H1 (cell line): ENCODE measurements around the gene QRICH1. TPM values are rescaled to one million over a fixed set of nuclear protein-coding genes. Genes with fewer than 3 reads are reported as not detected.

Source experiments
- CTCF ChIA-PET: fragments of 300-600 bp; sonication (Branson Sonifier 250); formaldehyde crosslinking; loops from one replicate; lab custom pipeline; 2021; ENCODE audit not compliant: partially characterized antibody; lab: Charles Lee
- POLR2A ChIA-PET: fragments of 300-600 bp; sonication (Branson Sonifier 250); formaldehyde crosslinking; loops from one replicate; lab custom pipeline; 2021; ENCODE audit warnings: inconsistent platforms; ENCODE audit not compliant: partially characterized antibody; lab: Charles Lee
- DNase-seq, 2 experiments: peaks; one replicate each; pipeline versions ENCODE4 v3.0.0 to v3.0.0-alpha.2; 2010 to 2022; ENCODE audit warnings: low spot score in 2 of 2, low read depth in 1 of 2, mixed read lengths in 1 of 2
- FAIRE-seq: peaks from 2 replicates; lab custom pipeline; 2011; peaks lifted over from hg19 to GRCh38; lab: Jason Lieb, UNC
- H2AFZ ChIP-seq: 2 replicates; pipeline ENCODE4 v1.8.1; 2012; ENCODE audit warnings: low read length, inconsistent platforms
- H2AK5ac ChIP-seq: 2 replicates; pipeline ENCODE4 v1.6.1; 2013; ENCODE audit warnings: low read depth, low read length
- H2BK120ac ChIP-seq: replicated peaks from 2 replicates; pipeline ENCODE3; 2013; ENCODE audit warnings: low read depth, low read length, inconsistent platforms
- H2BK12ac ChIP-seq: 2 replicates; pipeline ENCODE4 v1.6.1; 2013; ENCODE audit warnings: low read depth, low read length
- H2BK15ac ChIP-seq: 2 replicates; pipeline ENCODE4 v1.6.1; 2013; ENCODE audit warnings: low read length
- H2BK20ac ChIP-seq: 2 replicates; pipeline ENCODE4 v1.6.1; 2013; ENCODE audit warnings: low read length
- H2BK5ac ChIP-seq: 2 replicates; pipeline ENCODE4 v1.6.1; 2013; ENCODE audit warnings: low read depth, low read length
- H3K14ac ChIP-seq: 2 replicates; pipeline ENCODE4 v1.6.1; 2013; ENCODE audit warnings: inconsistent platforms; ENCODE audit not compliant: insufficient read length
- H3K18ac ChIP-seq: 2 replicates; pipeline ENCODE4 v1.6.1; 2013; ENCODE audit warnings: low read length; ENCODE audit errors: extremely low read depth
- H3K23ac ChIP-seq: 2 replicates; pipeline ENCODE4 v1.6.1; 2013; ENCODE audit warnings: inconsistent platforms; ENCODE audit not compliant: insufficient read length
- H3K23me2 ChIP-seq: 2 replicates; pipeline ENCODE4 v1.6.1; 2013; ENCODE audit warnings: low read depth, low read length
- H3K27ac ChIP-seq: 2 replicates; pipeline ENCODE4 v1.6.1; 2011; ENCODE audit warnings: low read depth, low read length, inconsistent platforms
- H3K27me3 ChIP-seq, 4 experiments: replicated peaks in 1 of 4; 1 replicate in 1 of 4; 2 replicates in 3 of 4; pipeline versions ENCODE4 v1.6.1 to v1.8.1; 2011 to 2013; ENCODE audit warnings: low read length in 3 of 4, mild to moderate bottlenecking in 3 of 4, inconsistent platforms in 2 of 4, mixed read lengths in 2 of 4, moderate library complexity in 1 of 4; ENCODE audit not compliant: control insufficient read depth in 3 of 4, insufficient read depth in 3 of 4; ENCODE audit errors: extremely low read depth in 1 of 4
- H3K36me3 ChIP-seq, 4 experiments: 2 replicates each; pipeline versions ENCODE4 v1.6.1 to v1.8.1; 2011 to 2013; ENCODE audit warnings: mild to moderate bottlenecking in 4 of 4, low read length in 3 of 4, moderate library complexity in 2 of 4, control low read depth in 1 of 4, inconsistent platforms in 1 of 4; ENCODE audit not compliant: insufficient read depth in 4 of 4, control insufficient read depth in 2 of 4
- H3K4ac ChIP-seq: replicated peaks from 2 replicates; pipeline ENCODE3; 2013; ENCODE audit warnings: low read length, low read depth, mixed read lengths, inconsistent platforms; ENCODE audit not compliant: insufficient read length
- H3K4me1 ChIP-seq, 4 experiments: replicated peaks in 1 of 4; 1 replicate in 1 of 4; 2 replicates in 3 of 4; pipeline versions ENCODE4 v1.6.1 to v1.8.1; 2011 to 2013; ENCODE audit warnings: low read length in 3 of 4, inconsistent platforms in 2 of 4, mixed read lengths in 1 of 4; ENCODE audit not compliant: insufficient read depth in 4 of 4, control insufficient read depth in 3 of 4
- H3K4me2 ChIP-seq, 2 experiments: 2 replicates each; pipeline versions ENCODE4 v1.6.1 to v1.8.1; 2011 to 2013; ENCODE audit warnings: low read depth in 2 of 2, low read length in 2 of 2, control low read depth in 1 of 2, inconsistent platforms in 1 of 2, mild to moderate bottlenecking in 1 of 2; ENCODE audit not compliant: insufficient read depth in 1 of 2
- H3K4me3 ChIP-seq, 4 experiments: fragments of 200-600, 300-600 bp in 1 of 4; sonication (generic), shearing (Covaris generic), sonication (Bioruptor Twin) in 1 of 4; 2 replicates each; pipeline versions ENCODE4 v1.5.1 to v1.8.1; 2011 to 2016; ENCODE audit warnings: low read length in 4 of 4, low read depth in 3 of 4, control low read depth in 2 of 4, inconsistent platforms in 2 of 4, mild to moderate bottlenecking in 2 of 4, mixed read lengths in 1 of 4, moderate library complexity in 1 of 4; ENCODE audit not compliant: insufficient read depth in 2 of 4; ENCODE audit errors: extremely low read depth in 1 of 4
- H3K56ac ChIP-seq: replicated peaks from 2 replicates; pipeline ENCODE3; 2013; ENCODE audit warnings: low read depth, mild to moderate bottlenecking, mixed read lengths, low read length, inconsistent platforms; ENCODE audit not compliant: insufficient read length
- H3K79me1 ChIP-seq: 2 replicates; pipeline ENCODE4 v1.6.1; 2013; ENCODE audit warnings: low read depth, low read length, control low read depth
- H3K79me2 ChIP-seq, 2 experiments: 2 replicates each; pipeline versions ENCODE4 v1.6.1 to v1.8.1; 2012 to 2013; ENCODE audit warnings: low read length in 2 of 2, mild to moderate bottlenecking in 2 of 2, inconsistent platforms in 1 of 2; ENCODE audit not compliant: insufficient read depth in 2 of 2, control insufficient read depth in 1 of 2
- H3K9ac ChIP-seq, 4 experiments: replicated peaks in 1 of 4; 1 replicate in 1 of 4; 2 replicates in 3 of 4; pipeline versions ENCODE4 v1.6.1 to v1.8.1; 2011 to 2013; ENCODE audit warnings: low read depth in 3 of 4, low read length in 3 of 4, control low read depth in 2 of 4, mild to moderate bottlenecking in 2 of 4, moderate library complexity in 2 of 4, inconsistent platforms in 1 of 4; ENCODE audit errors: extremely low read depth in 1 of 4
- H3K9me3 ChIP-seq, 2 experiments: 2 replicates each; pipeline versions ENCODE4 v1.6.1 to v1.8.1; 2012 to 2013; ENCODE audit warnings: mild to moderate bottlenecking in 2 of 2, moderate library complexity in 2 of 2, control low read depth in 1 of 2, inconsistent platforms in 1 of 2, low read depth in 1 of 2, low read length in 1 of 2, mixed read lengths in 1 of 2; ENCODE audit not compliant: insufficient read depth in 2 of 2
- H4K20me1 ChIP-seq, 2 experiments: replicated peaks in 1 of 2; 2 replicates each; pipeline versions ENCODE3 to v1.8.1; 2011 to 2013; ENCODE audit warnings: inconsistent platforms in 2 of 2, low read length in 2 of 2, mild to moderate bottlenecking in 1 of 2; ENCODE audit not compliant: insufficient read depth in 2 of 2, control insufficient read depth in 1 of 2
- H4K5ac ChIP-seq: 2 replicates; pipeline ENCODE4 v1.6.1; 2013; ENCODE audit warnings: low read length, low read depth, mixed read lengths, inconsistent platforms; ENCODE audit not compliant: insufficient read length
- H4K8ac ChIP-seq: 2 replicates; pipeline ENCODE4 v1.8.0; 2013; ENCODE audit warnings: mild to moderate bottlenecking, moderate library complexity, low read length, inconsistent platforms; ENCODE audit not compliant: insufficient read depth; ENCODE audit errors: extremely low read depth
- H4K91ac ChIP-seq: replicated peaks from 2 replicates; pipeline ENCODE3; 2013; ENCODE audit warnings: low read length, mixed read lengths, inconsistent platforms; ENCODE audit not compliant: insufficient read length
- CTBP2 ChIP-seq: IDR thresholded peaks from 2 replicates; pipeline ENCODE4 v1.7.0; 2011; ENCODE audit warnings: borderline replicate concordance, mild to moderate bottlenecking, moderate library complexity, mixed read lengths, low read length; ENCODE audit not compliant: insufficient read depth, insufficient read length
- WGBS, 2 experiments: shearing (Covaris generic) in 1 of 2; methylation state at CpG; one replicate each; pipeline versions ENCODE4 v1.1.6 to v1.1.7; 2013 to 2015; ENCODE audit warnings: low lambda C conversion rate in 2 of 2, mixed read lengths in 2 of 2, inconsistent platforms in 1 of 2, low coverage in 1 of 2, missing lambda C conversion rate in 1 of 2; ENCODE audit not compliant: insufficient replicate concordance in 2 of 2, insufficient coverage in 1 of 2, insufficient read length in 1 of 2; ENCODE audit errors: extremely low coverage in 1 of 2, missing lambda C conversion rate in 1 of 2; 5-methylcytosine and 5-hydroxymethylcytosine counted together
- polyA plus RNA-seq, 7 experiments: library from polyadenylated mRNA; depleted of rRNA in 3 of 7; stranded (reverse) in 5 of 7; unstranded in 2 of 7; fragments of >200 nt in 5 of 7; fragments of 200-250 nt in 2 of 7; gene quantifications; 1 replicate in 5 of 7; 2 replicates in 1 of 7; 4 replicates in 1 of 7; pipeline versions ENCODE4 v1.2.1 to v1.2.3, GENCODE V29; 2011 to 2013; ENCODE audit warnings: missing spikeins in 2 of 7, mixed read lengths in 2 of 7
- total RNA-seq: library from RNA; stranded (reverse); fragmentation: NEBNext Ultra II Directional; extraction: Animal tissue kit (Norgen Biotek cat#: 25700); gene quantifications from 2 replicates; pipeline ENCODE4 v1.2.1, GENCODE V29; 2021

QRICH1 gene
- total and polyA plus RNA-seq, 2 of the 8 experiments (the other 6 are each of a cell fraction or from before 2014, with no cell fraction given): 128 to 142 TPM

- H3K4me1 ChIP-seq: no peaks in the 10 kb centered on the region
- no peak overlapping the region for H2BK20ac ChIP-seq
- FAIRE-seq (no peak), DNase-seq (no peak)
- peaks cover 11 to 13% of the 10 kb centered on the region in 2 experiments for H4K20me1 ChIP-seq
- H3K79me2 ChIP-seq: peaks cover 5 to 92% of the 10 kb centered on the region in 2 experiments
- H2BK12ac ChIP-seq: no peak overlapping the region
- H3K27me3 ChIP-seq: no peaks in the 10 kb centered on the region
- no peak overlapping the region for H3K4ac ChIP-seq
- H3K36me3 ChIP-seq: peaks cover 5 to 23% (median 10%) of the 10 kb centered on the region in 4 experiments
- H2BK15ac ChIP-seq: no peak overlapping the region
- no peak overlapping the region for H3K56ac ChIP-seq
- no peak overlapping the region for H2BK5ac ChIP-seq
- no peak overlapping the region for H4K91ac ChIP-seq
- no peak overlapping the region for H3K9ac ChIP-seq
- ChIA-PET POLR2A (interaction anchor here (1.1 to 3.6 kb wide), 3 partner anchors 12 to 55 kb away, joined by 3 to 31 read pairs (median 6); partner anchors contain the start of genes IMPDH2 and QRICH1), CTCF (interaction anchor here (1.1 to 3.0 kb wide), 2 partner anchors 60 to 396 kb away, joined by 3 to 11 read pairs; partner anchors contain the start of genes NCKIPSD and NDUFAF3)
- H3K14ac ChIP-seq: no peak overlapping the region
- no peak overlapping the region for H3K23ac ChIP-seq
- H4K8ac ChIP-seq: no peak overlapping the region
- WGBS, 2 experiments: 82% methylated on average over 8 of the region's 8 CpGs; no CpG with 5 or more reads in 1 of the 2 experiments
- H2AK5ac ChIP-seq: no peak overlapping the region
- no peak overlapping the region for H3K4me2 ChIP-seq
- H2BK120ac ChIP-seq: no peak overlapping the region
- H3K23me2 ChIP-seq: no peaks in the 10 kb centered on the region
- no peak overlapping the region for H3K27ac ChIP-seq
- no peaks in the 10 kb centered on the region for H3K9me3 ChIP-seq
- no peak overlapping the region for H2AFZ ChIP-seq
- no peak overlapping the region for H4K5ac ChIP-seq
- peaks cover 5% of the 10 kb centered on the region for H3K79me1 ChIP-seq
- no peak overlapping the region for H3K4me3 ChIP-seq
- H3K18ac ChIP-seq: no peak overlapping the region
- no peak for TF ChIP-seq CTBP2
Observed at GRCh38 chr3:49081429-49081828, 12.4 kb downstream of the QRICH1 start.
